RKO (cell line): ENCODE data around the gene ACAP3.

ENCODE experiments used
- DNase-seq: peaks from one replicate; pipeline ENCODE4 v3.0.0-alpha.2; 2016; ENCODE audit warnings: low spot score

The ACAP3 gene

GRCh38 chr1:1307923-1308755, at the start of gene ACAP3, which contains the start of gene PUSL1:
Gene ACAP3, minus strand, starts transcription at chr1:1307930. Its CDS starts 115 bp downstream, at chr1:1307815.
Gene PUSL1, plus strand, starts transcription at chr1:1308597. Its CDS starts 47 bp downstream, at chr1:1308644.
- peak; percentile 93 for DNase-seq

- no peak for DNase-seq
These were observed 49.2 kb upstream of the ACAP3 start for GRCh38 chr1:1356796-1357401.

GRCh38 chr1:1356166-1356795, 48.6 kb upstream of the ACAP3 start:
- no peak for DNase-seq

- DNase-seq: no peak
These were observed 47.7 kb upstream of the ACAP3 start for GRCh38 chr1:1355416-1355815.

GRCh38 chr1:1354271-1355247, 46.8 kb upstream of the ACAP3 start:
- no peak for DNase-seq

- peak; percentile 23 for DNase-seq
These were observed 45.8 kb upstream of the ACAP3 start for GRCh38 chr1:1353389-1354151.

- no peak for DNase-seq
These were observed 45.2 kb upstream of the ACAP3 start for GRCh38 chr1:1352786-1353388.

GRCh38 chr1:1351511-1352427, 44.0 kb upstream of the ACAP3 start:
- no peak for DNase-seq

GRCh38 chr1:1349256-1350012, 41.7 kb upstream of the ACAP3 start, which contains the start of gene DVL1:
Gene DVL1, minus strand, starts transcription at chr1:1349418. Its CDS starts 353 bp downstream, at chr1:1349065.
- DNase-seq: peak; percentile 64

- DNase-seq: peak; percentile 68
These were observed 40.9 kb upstream of the ACAP3 start for GRCh38 chr1:1348420-1349255.

- DNase-seq: peak; percentile 72
These were observed 40.1 kb upstream of the ACAP3 start for GRCh38 chr1:1347663-1348419.

- DNase-seq: no peak
These were observed 39.4 kb upstream of the ACAP3 start for GRCh38 chr1:1347026-1347595.

GRCh38 chr1:1346501-1346890, 38.8 kb upstream of the ACAP3 start:
- no peak for DNase-seq

- DNase-seq: peak; percentile 38
These were observed 38.2 kb upstream of the ACAP3 start for GRCh38 chr1:1345860-1346500.

- DNase-seq: peak; percentile 53
These were observed 37.7 kb upstream of the ACAP3 start for GRCh38 chr1:1345384-1345783.
